HG02885 (cell line): Measurements from ENCODE around the gene ETV3.
"Not testable (repeated sequence)": the region's sequence is repeated elsewhere in the genome, so short reads cannot be mapped to it uniquely, and the experiment has no call there.

Experiments
- ATAC-seq: cut with Tn5 transposase; IDR thresholded peaks from one replicate; pipeline ENCODE4 v1.9.1; 2021; ENCODE audit warnings: mild to moderate bottlenecking; ENCODE audit not compliant: unreplicated experiment, poor library complexity

Gene ETV3

DNA sequence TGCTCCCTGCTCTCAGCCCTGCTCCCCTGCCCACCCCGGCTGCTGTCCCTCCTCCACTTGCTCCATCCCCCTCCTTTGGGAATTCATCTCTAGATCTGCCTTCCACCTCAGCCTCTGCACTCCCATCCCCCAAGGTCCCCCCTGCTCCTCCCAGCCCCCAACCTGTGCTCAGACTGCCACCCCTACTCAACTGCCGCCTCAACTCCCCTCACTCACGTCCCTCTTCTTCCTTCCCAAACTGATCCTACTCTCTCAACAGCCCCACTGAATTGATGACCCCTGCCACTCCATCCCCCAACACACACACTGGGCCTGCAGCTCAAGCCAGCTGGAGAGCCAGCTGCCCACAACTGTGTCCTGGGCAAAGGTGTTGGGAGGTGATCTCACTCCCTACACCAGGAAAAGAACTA, 22.8 kb downstream of the ETV3 start:
- no peak for ATAC-seq

DNA sequence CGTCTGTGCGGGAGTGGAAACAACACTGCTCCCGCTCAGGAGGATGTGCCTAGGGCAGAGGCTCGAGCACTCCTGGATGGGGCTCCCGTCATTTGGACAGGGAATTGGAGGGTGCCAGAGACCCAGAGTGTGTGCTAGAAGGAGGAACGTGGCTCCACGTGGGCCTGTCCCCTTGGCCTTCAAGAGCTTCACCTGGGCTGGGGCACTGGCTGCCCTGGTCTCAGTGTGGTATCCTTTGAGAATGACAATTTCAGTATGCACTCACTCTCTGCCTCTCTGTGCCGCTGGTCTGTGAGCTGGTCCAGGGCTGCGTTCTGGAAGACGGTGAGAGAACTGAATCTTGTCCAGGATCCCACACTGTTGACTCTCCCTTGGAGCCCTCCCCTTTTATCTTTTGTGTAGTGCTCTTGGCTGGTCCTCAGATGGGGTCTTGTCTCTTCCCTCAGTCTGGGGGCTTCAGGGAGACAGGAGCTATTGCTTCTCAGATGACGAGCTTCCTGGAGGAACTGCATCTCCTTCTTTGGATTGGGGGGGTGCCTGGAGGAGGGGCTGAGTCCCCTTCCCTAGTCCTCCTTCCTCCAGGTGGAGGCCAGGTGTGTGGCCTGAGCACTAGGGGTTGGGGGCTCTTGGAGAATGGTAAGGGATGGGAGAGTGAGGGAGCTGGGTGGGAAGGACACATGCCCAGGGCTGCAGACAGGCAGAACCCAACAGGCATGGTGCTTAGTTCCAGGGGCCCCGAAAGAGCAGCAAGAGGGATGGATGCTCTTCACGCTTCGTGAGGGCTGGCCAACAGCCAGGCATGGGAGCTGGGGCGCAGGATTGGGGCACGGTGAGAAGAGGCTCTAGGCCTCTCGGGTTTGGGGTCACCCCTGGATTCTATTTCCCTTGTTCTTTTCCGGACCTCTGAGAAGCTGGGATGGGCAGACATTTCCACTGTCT, 23.7 kb downstream of the ETV3 start:
- ATAC-seq: no peak

DNA sequence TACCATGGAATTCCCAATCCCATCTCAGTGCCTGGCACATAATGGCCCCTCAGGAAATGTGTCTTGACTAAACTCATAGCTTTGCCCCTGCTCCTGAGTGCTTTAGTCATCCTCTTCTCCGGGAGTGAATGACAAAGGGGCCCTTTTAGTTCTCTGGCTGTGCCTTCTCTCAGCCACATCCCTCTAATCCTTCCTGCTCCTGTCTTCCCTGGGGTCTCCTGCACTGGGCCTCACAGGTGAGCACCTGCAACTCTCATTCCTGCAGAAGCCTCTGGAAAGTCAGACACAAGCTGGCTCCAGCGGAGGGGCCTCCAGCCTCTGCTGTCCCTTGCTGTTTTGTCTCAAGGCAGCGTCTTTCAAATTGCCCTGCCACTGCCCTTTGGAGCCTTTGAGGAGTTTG, 24.6 kb downstream of the ETV3 start:
- no peak for ATAC-seq

DNA sequence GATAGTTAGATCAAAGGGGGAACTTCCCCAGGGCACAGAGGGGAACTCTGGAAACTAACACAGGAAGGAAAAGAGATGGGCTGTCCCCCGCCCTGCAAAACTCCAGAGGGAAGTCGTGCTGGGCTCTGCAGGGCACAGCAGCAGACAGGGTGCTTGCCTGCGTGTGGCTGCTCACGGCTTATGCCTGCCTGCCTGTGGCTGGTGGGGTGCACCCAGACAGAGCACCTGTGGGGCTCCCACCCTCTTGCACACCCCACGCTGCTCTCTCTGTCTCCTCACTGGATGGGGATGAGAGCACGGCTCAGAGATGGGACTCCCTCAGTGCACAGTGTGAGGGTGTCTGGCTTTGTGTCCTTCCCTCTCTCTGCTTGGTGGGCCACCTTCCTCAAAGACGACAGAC, 25.1 kb downstream of the ETV3 start:
- ATAC-seq: no peak

DNA sequence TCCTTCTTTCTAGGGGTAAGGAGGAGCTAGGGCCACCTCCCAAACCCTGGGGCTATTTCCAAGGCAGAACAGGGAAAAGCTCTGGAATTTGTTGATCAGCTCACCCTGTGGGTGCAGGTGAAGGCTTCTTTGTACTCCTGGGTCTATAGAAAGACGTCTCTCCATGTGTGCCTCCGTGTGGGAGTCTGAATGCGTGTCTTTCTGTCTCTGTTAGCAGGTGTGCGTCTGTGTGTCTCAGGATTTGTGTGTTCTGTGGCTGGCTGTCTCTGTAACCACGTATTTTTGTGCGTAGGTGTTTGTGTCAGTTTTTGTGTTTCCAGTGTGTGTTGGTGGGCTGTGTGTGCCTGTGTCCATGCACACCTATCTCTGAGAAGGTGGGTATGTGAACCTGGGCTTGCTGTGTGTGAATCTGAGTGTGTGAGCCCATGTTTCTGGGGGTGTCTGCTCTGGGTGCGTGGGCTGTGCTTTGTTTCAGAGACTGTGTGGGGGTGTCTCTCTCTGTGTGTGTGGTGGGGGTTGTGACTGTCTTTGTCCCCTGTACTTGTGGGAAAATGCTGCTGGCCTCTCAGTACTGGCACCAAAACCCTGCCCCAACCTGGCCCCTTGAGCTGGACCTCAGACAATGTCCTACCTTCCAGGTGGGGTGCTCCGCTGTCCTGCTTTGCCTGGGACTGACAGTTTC, 25.9 kb downstream of the ETV3 start:
- ATAC-seq: no peak

DNA sequence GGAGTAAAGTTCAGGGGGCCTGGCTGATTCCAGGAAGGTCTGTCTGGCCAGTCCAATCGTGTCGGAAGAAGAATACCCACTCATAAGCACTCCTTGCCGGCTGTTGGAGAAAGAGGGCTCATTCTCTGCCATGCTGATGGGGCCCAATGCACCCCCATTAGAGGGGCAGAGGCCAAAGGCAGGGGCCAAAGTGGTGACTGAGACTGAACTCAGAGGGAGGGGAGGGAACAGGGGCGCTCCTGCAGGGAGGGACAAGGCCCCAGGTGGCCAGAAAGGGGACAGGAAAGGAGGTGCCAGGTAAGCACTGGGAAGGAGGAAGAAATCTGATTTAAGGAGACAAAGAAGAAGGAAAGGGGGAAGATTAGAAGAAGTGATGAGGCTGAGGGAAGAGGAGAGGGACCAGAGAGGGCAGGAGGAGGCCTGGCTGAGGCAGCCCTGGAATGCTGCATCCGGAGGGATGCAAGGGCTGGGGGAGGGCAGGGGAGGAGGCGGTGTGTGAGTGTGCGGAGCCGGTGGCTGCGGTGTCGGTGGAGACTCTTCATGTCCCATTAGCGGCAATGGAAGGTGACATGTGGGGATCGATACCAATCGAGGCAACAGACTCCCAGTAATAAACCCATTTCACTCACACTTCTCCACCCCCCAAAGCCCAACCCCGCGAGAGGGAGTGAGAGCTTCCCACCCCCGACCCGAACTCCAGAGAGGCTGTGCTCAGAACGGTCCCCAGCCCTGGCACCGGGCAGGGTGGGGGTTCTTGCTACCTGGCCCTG, 26.6 kb downstream of the ETV3 start:
- ATAC-seq: no peak

DNA sequence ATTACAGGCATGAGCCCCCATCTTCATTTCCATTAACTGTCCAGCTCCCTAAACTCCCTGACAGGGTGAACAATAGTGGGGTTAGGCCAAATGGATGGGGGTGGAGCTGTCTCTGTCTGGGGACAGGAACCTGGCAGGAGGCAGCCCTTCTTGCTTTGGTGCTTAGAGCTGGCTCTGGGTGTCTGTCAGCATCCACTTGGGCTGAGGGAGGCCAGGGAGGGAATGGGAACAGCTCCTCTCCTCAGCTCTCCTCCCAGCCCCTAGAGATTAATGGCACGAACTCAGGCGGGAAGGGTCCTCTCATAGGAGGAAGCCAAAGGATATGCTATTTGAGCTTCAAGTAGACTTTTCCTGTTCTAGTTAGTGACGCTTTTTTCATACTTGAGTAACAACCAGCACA, 27.5 kb downstream of the ETV3 start:
- no peak for ATAC-seq

DNA sequence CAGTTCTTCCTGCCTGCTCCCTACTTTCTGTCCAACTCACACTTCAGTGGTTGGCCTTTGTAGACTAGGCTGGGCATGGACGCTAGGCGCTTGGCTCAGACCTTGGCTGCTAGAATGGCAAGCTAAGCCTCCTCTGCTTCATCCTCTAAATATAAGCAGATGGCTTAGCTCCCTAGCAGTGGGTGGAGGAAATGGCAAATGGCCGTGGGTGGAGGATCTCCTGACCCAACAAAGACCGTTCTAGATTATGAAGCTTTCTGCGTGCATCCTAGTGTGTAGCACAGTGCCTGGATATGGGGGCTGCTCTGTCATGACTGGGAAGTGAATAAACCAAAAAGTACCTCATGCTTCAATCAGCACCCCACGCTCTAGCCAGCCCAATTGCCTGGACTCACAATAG, 28.2 kb downstream of the ETV3 start:
- ATAC-seq: no peak

DNA sequence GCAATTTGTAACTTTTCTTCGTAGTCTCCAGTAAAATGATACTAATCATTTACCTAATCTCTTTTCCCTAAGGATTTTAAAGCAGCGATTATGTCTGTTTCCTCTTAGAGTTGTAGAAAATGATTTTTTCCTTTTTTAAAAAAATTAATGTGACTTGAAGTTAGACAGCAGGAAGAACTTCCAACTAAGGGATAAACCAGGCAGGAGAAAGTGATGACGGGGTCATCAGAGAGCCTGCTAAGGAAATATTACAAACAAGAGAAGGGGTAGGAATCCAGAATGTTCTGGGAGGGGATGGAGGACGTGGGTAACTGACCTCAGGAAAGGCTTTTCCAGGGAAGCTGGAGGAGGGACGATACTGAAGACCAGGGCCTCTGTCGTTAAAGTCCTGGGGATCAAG, 29.7 kb downstream of the ETV3 start:
- ATAC-seq: no peak

DNA sequence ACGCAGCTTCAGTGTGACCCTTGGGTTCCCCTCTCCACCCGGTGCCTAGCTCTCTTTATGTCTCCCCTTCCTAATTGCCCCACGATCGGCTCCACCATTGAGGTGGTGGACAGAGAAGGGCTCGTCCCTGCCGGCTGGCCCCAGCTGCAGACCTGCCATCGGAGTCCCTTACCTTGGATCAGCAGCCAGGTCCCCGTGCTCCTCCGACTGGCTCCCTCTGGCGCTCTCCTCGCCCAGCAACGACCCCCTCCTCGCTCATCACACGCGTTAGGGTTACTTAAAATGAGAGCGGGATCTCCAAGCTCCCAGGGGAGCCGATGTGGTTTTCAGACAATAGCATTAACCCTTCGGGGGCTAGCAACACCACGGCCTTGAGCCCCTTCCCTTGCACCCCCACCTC, 30.5 kb downstream of the ETV3 start:
- ATAC-seq: no peak

DNA sequence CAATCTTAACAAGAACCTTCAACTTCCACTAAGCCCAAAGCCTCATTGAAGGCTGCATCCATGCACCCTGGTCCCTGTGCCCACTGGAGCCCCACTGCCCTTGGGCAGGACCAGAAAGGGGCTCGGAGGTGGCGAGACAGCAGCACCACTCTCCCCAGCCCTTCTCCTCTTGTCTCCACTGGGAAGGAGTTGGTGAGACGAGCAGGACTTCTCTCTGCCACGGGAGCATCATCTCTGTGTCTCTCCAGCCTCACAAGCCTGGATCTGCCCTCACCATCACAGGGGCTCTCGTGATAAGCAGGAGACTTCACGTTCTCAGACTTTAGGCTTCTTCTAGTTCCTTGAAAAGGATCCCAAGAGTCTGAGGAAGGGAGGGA, 31.4 kb downstream of the ETV3 start:
- no peak for ATAC-seq

DNA sequence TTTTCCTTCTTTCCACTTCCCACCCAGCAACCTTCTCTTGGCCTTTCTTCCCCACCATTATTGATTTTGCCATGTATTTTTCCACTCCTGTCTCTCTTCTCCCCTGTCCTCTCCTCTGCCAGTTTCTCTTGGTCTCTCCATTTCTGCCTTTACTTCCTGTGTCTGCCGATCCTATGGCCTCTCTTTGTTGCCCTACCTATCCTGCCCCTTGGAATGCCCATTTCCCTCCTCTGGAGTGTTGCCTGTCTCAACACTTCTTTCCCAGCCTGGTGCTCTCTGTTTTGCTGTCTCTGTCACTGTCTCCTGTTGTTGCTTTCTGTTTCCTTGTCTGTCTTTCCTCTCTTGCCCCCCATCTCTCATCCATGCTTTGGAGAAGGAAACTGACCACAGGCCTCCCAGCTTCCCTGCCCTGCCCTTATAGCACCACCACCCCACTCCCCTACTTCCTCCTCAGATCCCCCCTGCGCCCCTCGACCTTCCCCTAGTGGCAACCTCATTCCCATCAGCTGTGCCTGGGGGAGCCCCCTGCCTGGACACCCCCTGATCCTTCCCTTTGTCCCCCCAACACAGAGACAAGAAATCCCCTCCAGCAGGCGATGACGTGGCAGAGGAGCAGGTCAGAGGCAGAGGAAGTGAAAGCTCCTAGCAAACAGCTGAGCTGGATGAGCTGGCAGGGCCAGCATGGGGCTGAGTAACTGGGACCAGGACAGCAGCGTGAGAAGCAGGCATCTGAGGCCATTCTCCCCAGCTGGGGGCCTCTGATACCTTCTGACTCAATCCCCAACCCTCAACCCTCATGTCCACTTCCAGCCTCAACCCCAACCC, 32.0 kb downstream of the ETV3 start:
- peak; percentile 86 for ATAC-seq

DNA sequence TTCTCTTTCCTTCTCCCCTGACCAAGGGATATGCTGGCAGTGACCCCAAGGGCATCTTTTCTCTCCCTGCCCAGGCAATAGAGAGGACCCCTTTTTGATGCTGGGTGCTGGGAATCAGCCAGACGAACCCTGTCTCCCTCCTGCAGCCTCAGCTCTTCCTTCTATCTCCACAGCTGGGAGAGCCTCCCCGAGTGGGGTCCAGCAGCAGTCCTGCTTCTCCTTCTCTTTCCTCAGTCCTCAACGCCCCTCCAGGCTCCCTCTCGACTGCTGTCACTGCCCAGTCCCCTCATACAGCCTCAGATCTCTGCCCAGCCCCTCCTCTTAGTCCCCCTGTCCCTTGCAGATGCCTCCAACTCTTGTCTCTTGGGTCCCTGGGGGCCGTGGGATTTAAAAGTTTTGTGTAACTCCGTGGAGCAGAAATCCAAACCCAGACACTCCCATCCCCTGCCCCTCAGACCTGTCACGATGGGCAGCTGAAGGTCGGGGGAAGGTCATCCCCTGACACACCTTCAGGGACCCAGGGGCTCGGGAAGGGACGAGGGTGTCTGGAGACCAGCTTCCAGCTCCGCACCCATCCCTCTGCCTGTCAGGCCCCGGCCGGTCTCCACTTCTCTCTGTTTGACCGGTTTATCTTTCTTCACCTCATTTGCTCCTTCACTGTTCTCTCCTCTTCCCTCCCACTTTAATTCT, 32.8 kb downstream of the ETV3 start:
- no peak for ATAC-seq

DNA sequence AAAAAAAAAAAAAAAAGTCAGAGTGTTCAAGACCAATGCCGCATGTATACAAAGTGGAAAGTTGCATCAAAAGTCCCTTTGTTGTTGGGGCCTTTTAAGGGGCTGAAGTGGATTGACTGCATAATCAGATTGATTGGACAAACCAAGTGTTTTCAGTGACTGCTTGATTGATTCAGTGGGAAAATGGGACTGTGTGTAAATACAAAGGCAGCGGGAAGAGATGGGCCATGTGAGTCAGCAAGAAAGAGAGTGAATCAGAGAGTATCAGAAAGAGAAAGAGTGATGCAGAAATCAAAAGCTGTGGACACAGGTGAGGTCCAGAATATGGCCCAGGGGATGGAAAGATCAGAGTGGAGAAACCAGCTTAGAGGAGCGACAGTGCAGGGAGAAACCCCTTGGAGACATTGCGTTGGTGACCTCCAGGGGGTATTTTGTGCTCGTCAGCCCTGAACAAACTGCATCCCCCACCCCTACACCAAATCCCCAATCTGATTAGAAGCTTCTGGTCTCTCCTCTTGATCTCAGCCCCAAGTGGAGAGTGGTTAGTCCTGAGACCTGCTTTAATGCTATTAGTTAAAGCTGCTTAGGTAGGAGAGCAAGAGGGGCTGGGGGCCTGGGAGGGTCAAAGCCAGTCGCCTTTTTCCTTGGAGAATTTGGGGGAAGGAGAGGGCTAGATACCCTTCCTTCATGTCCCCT, 33.4 kb downstream of the ETV3 start:
- no peak for ATAC-seq

DNA sequence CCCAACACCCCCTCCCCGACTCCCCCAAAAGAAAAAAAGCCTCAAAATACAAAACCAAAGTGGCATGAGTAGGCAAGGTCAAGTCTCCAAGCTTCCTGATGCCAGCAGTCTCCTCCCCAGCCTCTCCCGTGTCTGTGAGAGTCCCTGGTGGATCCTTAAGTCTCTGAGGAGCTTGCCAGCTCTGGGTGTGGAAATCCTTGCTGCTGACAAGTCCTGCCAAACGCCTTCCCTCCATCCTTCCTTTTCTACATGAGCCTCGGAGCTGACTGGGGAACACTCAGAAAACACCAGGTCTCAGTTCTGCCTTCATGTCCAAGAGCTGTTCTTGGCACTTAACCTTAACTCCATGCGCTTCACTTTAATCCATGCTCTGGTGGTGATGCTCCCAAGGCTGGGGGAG, 34.9 kb downstream of the ETV3 start:
- ATAC-seq: no peak

DNA sequence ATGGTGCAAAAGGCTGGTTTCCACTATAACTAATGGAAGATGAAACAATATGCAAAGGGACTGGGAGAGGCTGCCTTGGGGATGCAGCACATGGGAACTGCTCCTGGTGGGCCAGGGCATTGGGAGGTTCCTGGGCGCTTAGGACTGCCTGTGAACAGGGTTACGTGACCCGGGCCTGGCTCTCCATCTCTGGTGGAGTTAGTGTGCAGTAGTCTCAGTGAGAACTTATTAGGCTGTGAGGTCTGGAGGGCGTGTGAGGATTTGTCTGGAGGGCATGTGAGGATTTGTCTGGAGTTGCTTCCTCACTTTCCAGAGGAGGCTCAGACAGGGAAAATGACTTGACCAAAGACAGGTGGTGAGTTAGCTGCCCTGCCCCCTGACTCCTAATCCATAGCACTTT, 37.0 kb downstream of the ETV3 start:
- no peak for ATAC-seq

DNA sequence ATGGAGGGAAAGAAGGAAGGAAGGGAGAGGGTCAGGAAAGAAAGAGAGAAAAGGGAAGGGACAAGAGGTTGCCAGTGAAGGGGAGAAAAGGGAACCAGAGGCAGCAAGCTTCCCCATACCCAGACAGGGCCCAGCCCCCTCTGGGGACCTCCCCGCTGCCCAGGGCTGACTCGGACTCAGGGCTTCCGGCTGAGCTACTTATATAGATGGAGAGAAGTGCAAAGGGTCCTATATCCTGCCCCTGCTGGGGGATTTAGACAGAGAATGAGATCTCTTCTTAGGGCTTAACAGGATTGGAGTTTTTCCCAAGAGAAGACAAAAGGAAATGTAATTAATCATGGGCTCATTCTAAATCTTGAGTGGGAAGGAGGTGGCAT, 38.6 kb downstream of the ETV3 start, which contains the start of gene ETV3L:
Gene ETV3L, minus strand, starts transcription at position 176 of the 377 bp plus-strand sequence. CDS start 285 bp downstream, outside the sequence.
- no peak for ATAC-seq

DNA sequence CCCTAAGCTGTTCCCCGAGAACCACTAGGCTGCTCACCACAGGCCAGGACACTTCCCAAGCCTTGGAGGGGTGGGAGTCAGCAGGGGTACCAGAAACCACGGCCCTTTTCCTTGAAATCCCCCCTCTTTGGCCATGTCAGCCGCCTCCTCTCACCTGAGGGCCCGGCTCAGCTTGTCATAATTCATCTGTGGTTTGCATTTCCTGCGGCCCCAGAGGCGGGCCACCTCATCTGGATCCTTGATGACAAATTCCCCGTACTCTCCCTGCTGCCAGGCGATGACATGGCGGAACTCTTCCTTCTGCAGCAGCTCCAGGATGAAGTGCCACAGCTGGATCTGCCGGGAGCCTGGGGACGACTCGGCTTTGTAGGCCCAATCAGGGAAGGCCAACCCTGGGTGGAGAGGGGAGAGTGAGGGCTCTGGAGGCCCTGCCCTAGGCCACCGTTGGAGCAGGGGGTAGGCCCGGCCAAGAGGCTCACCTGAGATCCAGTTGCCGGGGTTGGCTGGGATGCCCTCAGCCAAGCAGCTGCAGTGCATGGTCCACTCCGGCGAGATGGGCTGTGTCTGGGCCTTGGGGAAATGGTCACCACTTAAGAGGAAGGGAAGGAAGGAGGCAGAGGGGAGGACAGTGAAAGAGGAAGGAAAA, 39.1 kb downstream of the ETV3 start:
- ATAC-seq: not testable (repeated sequence)
